K562 (cell line): ENCODE data around the gene TDRD10. TPM values are rescaled to one million over a fixed set of nuclear protein-coding genes. Genes with fewer than 3 reads are reported as not detected.
A peak's percentile ranks its signal among the peaks of the same experiment; 100 is the strongest.

ENCODE experiments used
- ATAC-seq: fragments of 200-7000 bp; cut with Tn5 transposase; 3 replicates; pipeline ENCODE4 v1.9.1; 2020; ENCODE audit warnings: moderate library complexity
- BruUV-seq: library from RNA; stranded (reverse); fragments of 400-500 nt; replicated peaks from 2 replicates; lab custom pipeline; 2021; lab: Mats Ljungman, UMichigan
- CTCF ChIA-PET: fragments of 300-600 bp; formaldehyde crosslinking; extraction: SDS; loops from one replicate; lab custom pipeline; 2021; ENCODE audit warnings: low intra/inter-chr PET ratio; lab: Yijun Ruan, JAX
- POLR2A ChIA-PET: fragments of 300-600, 350-650 bp; sonication (Branson Sonifier 250); formaldehyde crosslinking; extraction: SDS; loops from one replicate; lab custom pipeline; 2021; ENCODE audit warnings: antibody characterized with exemption, inconsistent platforms; lab: Yijun Ruan, JAX
- DNase-seq, 4 experiments: peaks; one replicate each; pipeline versions ENCODE4 v3.0.0 to v3.0.0-alpha.2; 2011 to 2018; ENCODE audit warnings: low spot score in 3 of 4, mixed read lengths in 3 of 4; ENCODE audit errors: extremely low read depth in 1 of 4
- FAIRE-seq: peaks from 2 replicates; lab custom pipeline; 2011; peaks lifted over from hg19 to GRCh38; lab: Jason Lieb, UNC
- H2AFZ ChIP-seq: 2 replicates; pipeline ENCODE4 v1.6.0; 2011; ENCODE audit warnings: low read depth, low read length, control low read depth, inconsistent platforms
- H3K27ac ChIP-seq: fragments of 200-600 bp; 3 replicates; pipeline ENCODE4 v1.8.0; 2011; ENCODE audit warnings: low read depth, mild to moderate bottlenecking, control low read depth, inconsistent platforms, low read length, moderate library complexity, mixed read lengths; ENCODE audit errors: extremely low read depth
- H3K27me3 ChIP-seq, 2 experiments: fragments of 300-600 bp in 1 of 2; 2 replicates in 1 of 2; 3 replicates in 1 of 2; pipeline versions ENCODE4 v1.6.0 to v1.8.0; 2011; ENCODE audit warnings: inconsistent platforms in 2 of 2, low read length in 2 of 2, mild to moderate bottlenecking in 1 of 2, mixed read lengths in 1 of 2, moderate library complexity in 1 of 2; ENCODE audit not compliant: control insufficient read depth in 2 of 2, insufficient read depth in 2 of 2
- H3K36me3 ChIP-seq: fragments of 300-600 bp; 3 replicates; pipeline ENCODE4 v1.8.0; 2011; ENCODE audit warnings: mild to moderate bottlenecking, low read length, inconsistent platforms; ENCODE audit not compliant: control insufficient read depth, insufficient read depth
- H3K4me1 ChIP-seq, 2 experiments: fragments of 200-600 bp in 1 of 2; replicated peaks in 1 of 2; 2 replicates in 1 of 2; 3 replicates in 1 of 2; pipeline versions ENCODE4 v1.5.1 to v1.8.0; 2011; ENCODE audit warnings: inconsistent platforms in 2 of 2, low read length in 2 of 2, mild to moderate bottlenecking in 1 of 2, mixed read lengths in 1 of 2, moderate library complexity in 1 of 2; ENCODE audit not compliant: control insufficient read depth in 2 of 2, insufficient read depth in 2 of 2
- H3K4me2 ChIP-seq: 2 replicates; pipeline ENCODE4 v1.6.1; 2011; ENCODE audit warnings: low read length, control low read depth, inconsistent platforms, mixed read lengths; ENCODE audit not compliant: insufficient read depth
- H3K4me3 ChIP-seq: fragments of 200-600 bp; sonication (generic), shearing (Covaris generic); 2 replicates; pipeline ENCODE4 v1.5.1; 2016; ENCODE audit warnings: control low read depth, inconsistent platforms
- H3K79me2 ChIP-seq: fragments of 200-600 bp; 3 replicates; pipeline ENCODE4 v1.8.0; 2011; ENCODE audit warnings: low read length, inconsistent platforms; ENCODE audit not compliant: control insufficient read depth, insufficient read depth
- H3K9ac ChIP-seq, 2 experiments: 2 replicates each; pipeline versions ENCODE4 v1.6.0 to v1.6.1; 2011; ENCODE audit warnings: low read depth in 2 of 2, low read length in 2 of 2, control low read depth in 1 of 2, inconsistent platforms in 1 of 2, mild to moderate bottlenecking in 1 of 2, mixed read lengths in 1 of 2; ENCODE audit not compliant: insufficient read depth in 1 of 2
- H3K9me1 ChIP-seq: one replicate; pipeline ENCODE4 v1.6.0; 2011; ENCODE audit warnings: inconsistent platforms, mild to moderate bottlenecking, low read length, moderate library complexity; ENCODE audit not compliant: control insufficient read depth, insufficient read depth
- H3K9me3 ChIP-seq: replicated peaks from 2 replicates; pipeline ENCODE4 v1.5.1; 2011; ENCODE audit warnings: low read depth, low read length, inconsistent platforms; ENCODE audit not compliant: control insufficient read depth, insufficient read depth
- H4K20me1 ChIP-seq: replicated peaks from 2 replicates; pipeline ENCODE4 v1.6.1; 2011; ENCODE audit warnings: low read length, inconsistent platforms, mixed read lengths; ENCODE audit not compliant: control insufficient read depth, insufficient read depth
- FOXA3 ChIP-seq, 2 experiments: fragments of 450-650 bp in 1 of 2; sonication (generic) in 1 of 2; formaldehyde crosslinking; IDR thresholded peaks in 1 of 2; conservative IDR thresholded peaks in 1 of 2; 2 replicates each; pipeline versions ENCODE4 v1.4.0 to v1.8.0; 2020 to 2022; ENCODE audit warnings: mild to moderate bottlenecking in 2 of 2, missing genetic modification reagents in 1 of 2
- IRF1 ChIP-seq: sonication (generic); formaldehyde crosslinking; IDR thresholded peaks from 2 replicates; pipeline ENCODE4 v1.8.0; 2022; ENCODE audit warnings: missing genetic modification reagents, mild to moderate bottlenecking, borderline replicate concordance
- MBD1 ChIP-seq: fragments of 250-450 bp; sonication (Bioruptor Pico); IDR thresholded peaks from 2 replicates; pipeline ENCODE4 v1.8.0; 2022; ENCODE audit warnings: inconsistent platforms
- NR2C2 ChIP-seq, 2 experiments: fragments of 200-800 bp in 1 of 2; sonication (Bioruptor generic) in 1 of 2; sonication (generic) in 1 of 2; formaldehyde crosslinking in 1 of 2; IDR thresholded peaks; 2 replicates each; pipeline versions ENCODE4 v1.6.1 to v1.8.0; 2016 to 2022; ENCODE audit warnings: mild to moderate bottlenecking in 1 of 2, missing compliant biosample characterization in 1 of 2, missing genetic modification characterization in 1 of 2, missing genetic modification reagents in 1 of 2
- PCBP2 ChIP-seq: fragments of 200-400 bp; formaldehyde crosslinking; IDR thresholded peaks from 2 replicates; pipeline ENCODE4 v1.6.1; 2018; ENCODE audit warnings: low read length, low read depth, mild to moderate bottlenecking, moderate library complexity; ENCODE audit not compliant: poor library complexity, severe bottlenecking
- TGIF2 ChIP-seq: sonication (generic); formaldehyde crosslinking; IDR thresholded peaks from 2 replicates; pipeline ENCODE4 v1.8.1; 2022; ENCODE audit warnings: mild to moderate bottlenecking, missing genetic modification reagents, moderate library complexity
- ZNF407 ChIP-seq: fragments of 450-650 bp; IDR thresholded peaks from 2 replicates; pipeline ENCODE4 v1.6.1; 2016; ENCODE audit warnings: low read depth
- WGBS: fragments of 100-300 bp; shearing (Covaris generic); methylation state at CpG from one replicate; pipeline ENCODE4 v1.1.6; 2016; ENCODE audit warnings: low coverage, mixed read lengths; ENCODE audit not compliant: insufficient coverage; ENCODE audit errors: missing lambda C conversion rate; 5-methylcytosine and 5-hydroxymethylcytosine counted together
- in situ Hi-C: fragments of 300-500 bp; cut with MboI; formaldehyde crosslinking; loops from 4 replicates; pipeline ENCODE4 v1.15.0; 2018; ENCODE audit warnings: inconsistent platforms, mixed read lengths
- intact Hi-C: fragments of 100-400 bp; cut with micrococcal nuclease; formaldehyde crosslinking; loops from 2 replicates; pipeline ENCODE4 v1.14.2; 2022
- polyA plus RNA-seq, 8 experiments: library from polyadenylated mRNA; depleted of rRNA in 4 of 8; stranded (reverse) in 5 of 8; unstranded in 3 of 8; fragments of >200 nt; fragmentation: Nextera tagmentation in 2 of 8; fragmentation: Illumina TruSeq in 1 of 8; extraction: Ambion mirVana in 2 of 8; extraction: Trizol in 1 of 8; gene quantifications; 2 replicates each; pipeline versions ENCODE4 v1.2.1 to v1.2.3, GENCODE V29; 2011 to 2014; ENCODE audit warnings: inconsistent platforms in 1 of 8, missing spikeins in 1 of 8
- total RNA-seq, 7 experiments: library from RNA; depleted of rRNA in 6 of 7; stranded (reverse); fragments of >200 nt in 6 of 7; fragmentation: Illumina TruSeq in 2 of 7; extraction: Trizol in 2 of 7; gene quantifications; 2 replicates each; pipeline versions ENCODE4 v1.2.1 to v1.2.3, GENCODE V29; 2011 to 2021; ENCODE audit warnings: low replicate concordance in 1 of 7

TDRD10 gene
- total and polyA plus RNA-seq, 9 of the 15 experiments (the other 6 are each of a cell fraction or from before 2014, with no cell fraction given), result not detected

- TF ChIP-seq MBD1 (CRISPR knock-in tag) (no peak), NR2C2 (CRISPR knock-in tag; IDR thresholded peaks at IDR 0.05) (no peak), NR2C2 (tag; IDR thresholded peaks at IDR 0.05) (peak; percentile 51), FOXA3 (CRISPR knock-in tag; conservative IDR thresholded peaks at IDR 0.05 in 1 of 2, IDR thresholded peaks at IDR 0.05 in 1 of 2) (no peak), PCBP2 (no peak), TGIF2 (CRISPR knock-in tag) (no peak)
- TF ChIP-seq, all 486 proteins: peak for 42
Observed at GRCh38 chr1:154490317-154490716, 11.7 kb upstream of the TDRD10 start (continued).

GRCh38 chr1:154492115-154492514 is 9.9 kb upstream of the TDRD10 start:
- BruUV-seq, result no TSS peak
- FAIRE-seq (no peak), DNase-seq (no peak), ATAC-seq (0 out of 3 replicates have a peak, but pooled peaks have one; percentile 11)
- Histone ChIP-seq H3K9me3 (no peaks in the 10 kb centered on the region), H3K9me1 (peaks cover 3% of the 10 kb centered on the region), H3K4me1 (peaks cover 14 to 34% of the 10 kb centered on the region in 2 experiments), H3K9ac (no peak overlapping the region), H3K79me2 (no peaks in the 10 kb centered on the region), H2AFZ (no peak overlapping the region), H3K36me3 (no peaks in the 10 kb centered on the region), H3K27ac (no peak overlapping the region), H3K4me2 (no peak overlapping the region), H3K27me3 (no peaks in the 10 kb centered on the region), H4K20me1 (no peaks in the 10 kb centered on the region), H3K4me3 (no peak overlapping the region)
- ChIA-PET POLR2A (interaction anchor here (0.9 kb wide), 1 partner anchor 12 kb away, joined by 3 read pairs; no protein-coding TSS in a partner anchor), CTCF (no interaction called here)
- 11% methylated on average over 4 of the region's 4 CpGs for WGBS
- in situ Hi-C loops, result no loop called here
- intact Hi-C loops, result no loop called here
- TF ChIP-seq ZNF407, result no peak
- no peak for TF ChIP-seq IRF1 (CRISPR knock-in tag)
